HG02840 (cell line): ENCODE data around the gene GRHPR.
"Not testable (repeated sequence)": the region's sequence is repeated elsewhere in the genome, so short reads cannot be mapped to it uniquely, and the experiment has no call there.

Source experiments
- ATAC-seq: cut with Tn5 transposase; IDR thresholded peaks from one replicate; pipeline ENCODE4 v1.9.1; 2021; ENCODE audit warnings: mild to moderate bottlenecking, moderate library complexity, moderate number of reproducible peaks; ENCODE audit not compliant: unreplicated experiment, low FRiP score

The GRHPR gene

GRCh38 chr9:37444890-37445289, 22.4 kb downstream of the GRHPR start:
- no peak for ATAC-seq

GRCh38 chr9:37445832-37446231, 23.3 kb downstream of the GRHPR start:
- no peak for ATAC-seq

GRCh38 chr9:37446401-37446800, 23.9 kb downstream of the GRHPR start:
- no peak for ATAC-seq

GRCh38 chr9:37447111-37447510, 24.6 kb downstream of the GRHPR start:
- no peak for ATAC-seq

GRCh38 chr9:37449862-37450632, 27.6 kb downstream of the GRHPR start:
- ATAC-seq = no peak

- ATAC-seq = no peak
Observed at GRCh38 chr9:37451628-37452027, 29.1 kb downstream of the GRHPR start.

- no peak for ATAC-seq
Observed at GRCh38 chr9:37452611-37453010, 30.1 kb downstream of the GRHPR start.

- ATAC-seq = no peak
Observed at GRCh38 chr9:37453827-37454226, 31.3 kb downstream of the GRHPR start.

GRCh38 chr9:37454238-37454637, 31.7 kb downstream of the GRHPR start:
- ATAC-seq = no peak

- ATAC-seq = no peak
Observed at GRCh38 chr9:37455884-37456647, 33.6 kb downstream of the GRHPR start.

- no peak for ATAC-seq
Observed at GRCh38 chr9:37456817-37457216, 34.3 kb downstream of the GRHPR start.

GRCh38 chr9:37464006-37464405, 41.5 kb downstream of the GRHPR start:
- ATAC-seq = no peak

- ATAC-seq = peak; percentile 38
Observed at GRCh38 chr9:37464426-37465248, 42.1 kb downstream of the GRHPR start.

GRCh38 chr9:37465249-37466036, 42.9 kb downstream of the GRHPR start, which contains the start of gene ZBTB5:
Gene ZBTB5 (minus strand): TSS chr9:37465450. CDS start chr9:37442551, 22,899 bp downstream.
- peak; percentile 82 for ATAC-seq

GRCh38 chr9:37466037-37466709, 43.7 kb downstream of the GRHPR start:
- ATAC-seq = peak; percentile 16

GRCh38 chr9:37467530-37467929, 45.0 kb downstream of the GRHPR start:
- ATAC-seq = not testable (repeated sequence)

GRCh38 chr9:37468620-37469019, 46.1 kb downstream of the GRHPR start:
- ATAC-seq = no peak

GRCh38 chr9:37471942-37472684, 49.6 kb downstream of the GRHPR start:
- no peak for ATAC-seq

GRCh38 chr9:37473982-37474381, 51.5 kb downstream of the GRHPR start:
- ATAC-seq = not testable (repeated sequence)
